Neural progenitor cell (in vitro differentiated cells): ENCODE data around the gene RELA. TPM values are rescaled to one million over a fixed set of nuclear protein-coding genes. Genes with fewer than 3 reads are reported as not detected.
A peak's percentile ranks its signal among the peaks of the same experiment; 100 is the strongest.

Experiments used
- DNase-seq: peaks from one replicate; pipeline ENCODE4 v3.0.0-alpha.2; 2016; ENCODE audit warnings: low spot score
- H2AFZ ChIP-seq: fragments of 200-600 bp; sonication (generic); replicated peaks from 2 replicates; pipeline ENCODE4 v1.6.1; 2016; ENCODE audit warnings: antibody characterized with exemption
- H3F3A ChIP-seq: fragments of 200-600 bp; sonication (generic); 2 replicates; pipeline ENCODE4 v1.6.1; 2016; ENCODE audit warnings: antibody characterized with exemption, low read depth
- H3K27ac ChIP-seq: fragments of 200-600 bp; sonication (generic); 2 replicates; pipeline ENCODE4 v1.5.1; 2016; ENCODE audit warnings: mild to moderate bottlenecking
- H3K27me3 ChIP-seq: fragments of 200-600 bp; sonication (generic); 2 replicates; pipeline ENCODE4 v1.6.1; 2016; ENCODE audit warnings: mild to moderate bottlenecking, moderate library complexity
- H3K36me3 ChIP-seq: fragments of 200-600 bp; sonication (generic); 2 replicates; pipeline ENCODE4 v1.5.1; 2016
- H3K4me1 ChIP-seq: fragments of 200-600 bp; sonication (generic); 2 replicates; pipeline ENCODE4 v1.6.1; 2016; ENCODE audit warnings: mixed run types
- H3K4me2 ChIP-seq: fragments of 200-600 bp; sonication (generic); 2 replicates; pipeline ENCODE4 v1.6.1; 2016
- H3K4me3 ChIP-seq: fragments of 200-600 bp; sonication (generic); 2 replicates; pipeline ENCODE4 v1.5.1; 2016
- H3K79me2 ChIP-seq: fragments of 200-600 bp; sonication (generic); 2 replicates; pipeline ENCODE4 v1.6.1; 2016; ENCODE audit warnings: low read depth
- H3K9ac ChIP-seq: fragments of 200-600 bp; sonication (generic); 2 replicates; pipeline ENCODE4 v1.6.1; 2016
- H3K9me3 ChIP-seq: fragments of 200-600 bp; sonication (generic); 2 replicates; pipeline ENCODE4 v1.5.1; 2016; ENCODE audit warnings: low read depth
- H4K20me1 ChIP-seq: fragments of 200-600 bp; sonication (generic); 2 replicates; pipeline ENCODE4 v1.6.1; 2016; ENCODE audit warnings: low read depth
- H3K27ac Mint-ChIP-seq: 3 replicates; pipeline ENCODE4 v1.8.0; 2021; ENCODE audit warnings: mixed read lengths
- H3K27me3 Mint-ChIP-seq: 2 replicates; pipeline ENCODE4 v1.8.0; 2022; ENCODE audit warnings: low read depth, mild to moderate bottlenecking, inconsistent platforms, moderate library complexity, mixed read lengths; ENCODE audit not compliant: insufficient read depth
- H3K36me3 Mint-ChIP-seq: 3 replicates; pipeline ENCODE4 v1.8.0; 2021; ENCODE audit warnings: mixed read lengths
- H3K4me1 Mint-ChIP-seq: 3 replicates; pipeline ENCODE4 v1.8.0; 2021; ENCODE audit warnings: mixed read lengths
- H3K4me3 Mint-ChIP-seq: 3 replicates; pipeline ENCODE4 v1.8.0; 2021; ENCODE audit warnings: mild to moderate bottlenecking, moderate library complexity, mixed read lengths
- H3K9me3 Mint-ChIP-seq: 3 replicates; pipeline ENCODE4 v1.8.0; 2020; ENCODE audit warnings: mixed read lengths
- EZH2 ChIP-seq: fragments of 200-600 bp; sonication (generic); IDR thresholded peaks from 2 replicates; pipeline ENCODE4 v1.6.1; 2017; ENCODE audit warnings: antibody characterized with exemption, mild to moderate bottlenecking, moderate library complexity
- EZH2phosphoT487 ChIP-seq: fragments of 200-600 bp; sonication (generic); IDR thresholded peaks from 2 replicates; pipeline ENCODE4 v1.6.1; 2017; ENCODE audit warnings: antibody characterized with exemption
- total RNA-seq: library from RNA; depleted of rRNA; stranded (reverse); fragments of >200 nt; gene quantifications from 2 replicates; pipeline ENCODE4 v1.2.3, GENCODE V29; 2015; ENCODE audit warnings: low replicate concordance
- TF ChIP-seq, protein P1 (sequence below): fragments of 200-600 bp; sonication (generic); IDR thresholded peaks from 2 replicates; pipeline ENCODE4 v1.5.1; 2017; ENCODE audit warnings: antibody characterized with exemption, mild to moderate bottlenecking

The RELA gene
- total RNA-seq, 1 donor from 2014 or later = 11.0 TPM

DNA sequence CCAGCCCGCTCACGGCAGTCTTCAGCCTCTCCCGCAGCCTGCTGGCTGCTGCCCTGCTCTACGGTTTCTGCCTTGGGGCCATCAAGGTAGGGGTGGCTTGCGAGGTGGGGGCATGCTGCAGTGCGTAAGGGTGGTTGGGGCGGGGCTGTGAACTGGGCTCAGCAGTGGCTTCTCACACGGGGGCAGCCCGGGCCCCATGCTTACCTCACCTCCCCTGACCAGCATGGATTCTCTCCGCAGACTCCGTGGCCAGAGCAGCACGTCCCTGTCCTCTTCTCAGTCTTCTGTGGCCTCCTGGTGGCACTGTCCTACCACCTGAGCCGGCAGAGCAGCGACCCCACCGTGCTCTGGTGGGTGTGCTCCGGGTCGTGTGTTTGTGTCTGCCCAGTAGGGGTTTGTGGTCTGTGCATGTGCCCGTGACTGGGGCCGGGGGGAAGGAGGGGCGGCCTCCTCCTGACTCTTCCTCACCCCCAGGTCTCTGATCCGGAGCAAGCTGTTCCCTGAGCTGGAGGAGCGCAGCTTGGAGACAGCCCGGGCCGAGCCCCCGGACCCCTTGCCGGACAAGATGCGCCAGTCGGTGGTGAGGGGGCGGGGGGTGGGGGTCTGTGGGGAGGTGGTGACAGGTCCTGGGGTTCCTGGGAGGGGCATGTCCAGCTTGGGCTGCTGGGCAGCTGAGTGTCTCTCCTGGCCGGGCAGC lies 37.6 kb downstream of the RELA start:
- Mint-ChIP-seq H3K9me3 (no peaks in the 10 kb centered on the region), H3K36me3 (peaks cover 11% of the 10 kb centered on the region), H3K4me1 (peaks cover 5% of the 10 kb centered on the region), H3K27ac (no peak overlapping the region), H3K4me3 (no peak overlapping the region), H3K27me3 (peaks cover 5% of the 10 kb centered on the region)
- Histone ChIP-seq H3K4me2 (no peak overlapping the region), H4K20me1 (no peaks in the 10 kb centered on the region), H2AFZ (no peak overlapping the region), H3K4me3 (no peak overlapping the region), H3K36me3 (no peaks in the 10 kb centered on the region), H3K4me1 (no peaks in the 10 kb centered on the region), H3K79me2 (no peaks in the 10 kb centered on the region), H3K9ac (no peak overlapping the region), H3K27ac (no peak overlapping the region), H3F3A (peaks cover 4% of the 10 kb centered on the region), H3K9me3 (no peaks in the 10 kb centered on the region), H3K27me3 (no peaks in the 10 kb centered on the region)
- no peak for DNase-seq
- TF ChIP-seq EZH2 (no peak), EZH2phosphoT487 (no peak)
- TF ChIP-seq, protein P1, sequence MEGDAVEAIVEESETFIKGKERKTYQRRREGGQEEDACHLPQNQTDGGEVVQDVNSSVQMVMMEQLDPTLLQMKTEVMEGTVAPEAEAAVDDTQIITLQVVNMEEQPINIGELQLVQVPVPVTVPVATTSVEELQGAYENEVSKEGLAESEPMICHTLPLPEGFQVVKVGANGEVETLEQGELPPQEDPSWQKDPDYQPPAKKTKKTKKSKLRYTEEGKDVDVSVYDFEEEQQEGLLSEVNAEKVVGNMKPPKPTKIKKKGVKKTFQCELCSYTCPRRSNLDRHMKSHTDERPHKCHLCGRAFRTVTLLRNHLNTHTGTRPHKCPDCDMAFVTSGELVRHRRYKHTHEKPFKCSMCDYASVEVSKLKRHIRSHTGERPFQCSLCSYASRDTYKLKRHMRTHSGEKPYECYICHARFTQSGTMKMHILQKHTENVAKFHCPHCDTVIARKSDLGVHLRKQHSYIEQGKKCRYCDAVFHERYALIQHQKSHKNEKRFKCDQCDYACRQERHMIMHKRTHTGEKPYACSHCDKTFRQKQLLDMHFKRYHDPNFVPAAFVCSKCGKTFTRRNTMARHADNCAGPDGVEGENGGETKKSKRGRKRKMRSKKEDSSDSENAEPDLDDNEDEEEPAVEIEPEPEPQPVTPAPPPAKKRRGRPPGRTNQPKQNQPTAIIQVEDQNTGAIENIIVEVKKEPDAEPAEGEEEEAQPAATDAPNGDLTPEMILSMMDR = no peak

DNA sequence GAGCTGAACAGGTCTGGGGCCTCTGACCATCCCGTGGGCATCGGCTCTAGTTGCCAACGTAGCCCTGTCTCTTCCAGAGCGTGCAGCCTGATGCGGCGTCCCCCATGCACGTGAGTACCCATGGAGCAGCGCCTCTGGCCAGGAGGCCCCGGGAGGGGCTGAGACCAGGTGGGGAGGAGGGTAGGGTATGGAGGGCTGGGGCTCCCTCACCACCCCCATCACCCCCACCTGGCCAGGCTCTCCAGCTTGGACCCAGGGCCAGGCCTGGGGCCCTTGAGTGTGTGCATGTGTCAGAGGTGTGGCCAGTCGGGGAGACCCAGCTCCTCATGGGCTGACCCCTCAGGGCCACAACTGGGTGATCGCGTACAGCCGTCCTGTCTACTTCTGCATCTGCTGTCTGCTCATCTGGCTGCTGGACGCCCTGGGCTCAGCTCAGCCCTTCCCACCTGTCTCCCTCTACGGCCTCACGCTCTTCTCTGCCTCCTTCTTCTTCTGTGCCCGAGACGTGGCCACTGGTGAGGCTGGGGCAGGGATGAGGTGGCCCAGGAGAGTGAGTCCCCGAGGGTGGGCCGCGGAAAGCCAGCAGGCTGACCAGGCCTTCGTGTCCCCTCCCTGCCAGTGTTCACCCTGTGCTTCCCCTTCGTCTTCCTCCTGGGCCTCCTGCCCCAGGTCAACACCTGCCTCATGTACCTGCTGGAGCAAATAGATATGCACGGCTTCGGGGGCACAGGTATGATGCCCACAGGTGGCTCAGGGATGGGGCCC lies 38.7 kb downstream of the RELA start:
- Histone ChIP-seq H3K9me3 (no peaks in the 10 kb centered on the region), H3K27ac (no peak overlapping the region), H3K4me1 (no peaks in the 10 kb centered on the region), H3K79me2 (no peaks in the 10 kb centered on the region), H3K9ac (no peak overlapping the region), H3K27me3 (no peaks in the 10 kb centered on the region), H3K4me3 (no peak overlapping the region), H3K4me2 (no peak overlapping the region), H4K20me1 (no peaks in the 10 kb centered on the region), H2AFZ (no peak overlapping the region), H3K36me3 (no peaks in the 10 kb centered on the region), H3F3A (peaks cover 4% of the 10 kb centered on the region)
- Mint-ChIP-seq H3K4me3 (no peak overlapping the region), H3K36me3 (peaks cover 11% of the 10 kb centered on the region), H3K27me3 (peaks cover 2% of the 10 kb centered on the region), H3K9me3 (no peaks in the 10 kb centered on the region), H3K4me1 (peaks cover 5% of the 10 kb centered on the region), H3K27ac (no peak overlapping the region)
- no peak for DNase-seq
- TF ChIP-seq, protein P1 = no peak
- TF ChIP-seq EZH2 = no peak

DNA sequence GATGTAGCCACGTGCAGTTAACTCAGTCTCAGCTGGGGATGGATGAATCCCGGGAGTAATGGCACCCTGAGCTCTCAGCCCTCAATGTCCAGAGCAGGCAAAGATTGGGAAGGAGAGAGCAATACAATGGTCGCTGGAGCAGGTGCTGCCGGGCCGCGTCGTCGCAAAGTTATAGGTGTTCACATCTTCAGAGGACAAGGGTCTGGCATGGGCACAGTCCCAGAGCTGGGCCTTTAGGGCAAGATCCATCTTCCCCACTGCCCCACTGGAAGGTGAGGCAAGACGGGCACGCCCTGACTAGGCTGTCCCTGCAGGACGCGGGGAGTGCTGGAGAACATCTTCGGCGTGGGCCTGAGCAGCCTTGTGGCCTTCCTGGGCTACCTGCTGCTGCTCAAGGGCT lies 39.5 kb downstream of the RELA start:
- peaks cover 11% of the 10 kb centered on the region for H3K36me3 Mint-ChIP-seq
- no peaks in the 10 kb centered on the region for H3K79me2 ChIP-seq
- H2AFZ ChIP-seq = no peak overlapping the region
- H3K4me3 Mint-ChIP-seq = peak overlapping the region; percentile 41
- no peaks in the 10 kb centered on the region for H4K20me1 ChIP-seq
- no peaks in the 10 kb centered on the region for H3K9me3 Mint-ChIP-seq
- H3K4me2 ChIP-seq = no peak overlapping the region
- peaks cover 4% of the 10 kb centered on the region for H3F3A ChIP-seq
- no peak for DNase-seq
- no peaks in the 10 kb centered on the region for H3K36me3 ChIP-seq
- H3K27me3 Mint-ChIP-seq = peaks cover 2% of the 10 kb centered on the region
- H3K9me3 ChIP-seq = no peaks in the 10 kb centered on the region
- peaks cover 5% of the 10 kb centered on the region for H3K4me1 Mint-ChIP-seq
- no peaks in the 10 kb centered on the region for H3K27me3 ChIP-seq
- no peak overlapping the region for H3K27ac ChIP-seq
- TF ChIP-seq EZH2phosphoT487 (no peak), EZH2 (no peak)
- TF ChIP-seq, protein P1 = no peak
- no peak overlapping the region for H3K9ac ChIP-seq
- H3K27ac Mint-ChIP-seq = no peak overlapping the region
- H3K4me3 ChIP-seq = no peak overlapping the region
- no peaks in the 10 kb centered on the region for H3K4me1 ChIP-seq
